Tibial artery (tissue), 4 donors: ENCODE data around the gene M1AP.

Experiments used
- DNase-seq, 2 donors: peaks; one replicate each; pipeline ENCODE4 v3.0.0-alpha.2; 2019
- H3K27ac ChIP-seq, 2 donors: fragments of 200-600 bp; sonication (generic) in 1 of 2; 1 replicate in 1 of 2; 2 replicates in 1 of 2; pipeline ENCODE4 v1.5.1; 2018 to 2019; ENCODE audit warnings: mild to moderate bottlenecking in 1 of 2
- H3K27me3 ChIP-seq, 2 donors: fragments of 200-600 bp; sonication (generic) in 1 of 2; one replicate each; pipeline versions ENCODE4 v1.5.1 to v1.6.0; 2016 to 2019
- H3K36me3 ChIP-seq, 3 donors: fragments of 200-600 bp; sonication (generic) in 2 of 3; one replicate each; pipeline ENCODE4 v1.5.1; 2016 to 2019; ENCODE audit warnings: mild to moderate bottlenecking in 2 of 3
- H3K4me1 ChIP-seq, 4 donors: fragments of 200-600 bp; sonication (generic) in 2 of 4; 1 replicate in 3 of 4; 2 replicates in 1 of 4; pipeline ENCODE4 v1.5.1; 2016 to 2019
- H3K4me3 ChIP-seq, 2 donors: fragments of 200-600 bp; sonication (generic) in 1 of 2; 1 replicate in 1 of 2; 2 replicates in 1 of 2; pipeline ENCODE4 v1.5.1; 2018 to 2019; ENCODE audit warnings: mild to moderate bottlenecking in 2 of 2
- H3K9me3 ChIP-seq, 3 donors: fragments of 200-600 bp; sonication (generic) in 1 of 3; one replicate each; pipeline ENCODE4 v1.5.1; 2016 to 2019
- CTCF ChIP-seq, 2 experiments: fragments of 200-600 bp in 1 of 2; fragments of 450-650 bp in 1 of 2; IDR thresholded peaks; one replicate each; pipeline ENCODE4 v1.5.1; 2017 to 2019; ENCODE audit warnings: antibody characterized with exemption in 2 of 2, mild to moderate bottlenecking in 1 of 2, moderate library complexity in 1 of 2
- intact Hi-C: fragments of 100-400 bp; cut with DNase I; formaldehyde crosslinking; loops from one replicate; pipeline ENCODE4 v1.15.0; 2023; ENCODE audit warnings: low total_unique reads

Gene M1AP

GRCh38 chr2:74576863-74577229 lies 71.3 kb downstream of the M1AP start:
- Histone ChIP-seq H3K9me3 (no peaks in the 10 kb centered on the region), H3K27ac (peak overlapping the region; percentile 32 to 34), H3K4me1 (peaks cover 0 to 8% (median 0%) of the 10 kb centered on the region in 4 donors), H3K4me3 (no peak overlapping the region), H3K27me3 (no peaks in the 10 kb centered on the region), H3K36me3 (no peaks in the 10 kb centered on the region)
- intact Hi-C loops = no loop called here
- peak; percentile 72 for DNase-seq
- TF ChIP-seq CTCF (IDR thresholded peaks at IDR 0.05) = no peak

GRCh38 chr2:74576211-74576862 lies 71.8 kb downstream of the M1AP start:
- TF ChIP-seq CTCF (IDR thresholded peaks at IDR 0.05) = no peak
- Histone ChIP-seq H3K4me3 (no peak overlapping the region), H3K4me1 (peaks cover 0 to 8% (median 0%) of the 10 kb centered on the region in 4 donors), H3K9me3 (no peaks in the 10 kb centered on the region), H3K36me3 (no peaks in the 10 kb centered on the region), H3K27ac (peak overlapping the region; percentile 32 to 34), H3K27me3 (no peaks in the 10 kb centered on the region)
- DNase-seq = no peak
- intact Hi-C loops = no loop called here

GRCh38 chr2:74575320-74575719 lies 72.8 kb downstream of the M1AP start:
- Histone ChIP-seq H3K9me3 (no peaks in the 10 kb centered on the region), H3K4me1 (peaks cover 0 to 8% (median 0%) of the 10 kb centered on the region in 4 donors), H3K27me3 (no peaks in the 10 kb centered on the region), H3K36me3 (no peaks in the 10 kb centered on the region), H3K4me3 (no peak overlapping the region), H3K27ac (no peak overlapping the region)
- no peak for TF ChIP-seq CTCF (IDR thresholded peaks at IDR 0.05)
- intact Hi-C loops = no loop called here
- no peak for DNase-seq

GRCh38 chr2:74573747-74574562 lies 74.2 kb downstream of the M1AP start:
- H3K4me3 ChIP-seq = no peak overlapping the region
- no peaks in the 10 kb centered on the region for H3K36me3 ChIP-seq
- intact Hi-C loops = no loop called here
- peaks cover 0 to 8% (median 0%) of the 10 kb centered on the region in 4 donors for H3K4me1 ChIP-seq
- TF ChIP-seq CTCF (IDR thresholded peaks at IDR 0.05) = no peak
- H3K27ac ChIP-seq = no peak overlapping the region
- DNase-seq = no peak
- no peaks in the 10 kb centered on the region for H3K9me3 ChIP-seq
- H3K27me3 ChIP-seq = no peaks in the 10 kb centered on the region

- TF ChIP-seq CTCF (IDR thresholded peaks at IDR 0.05) = no peak
- Histone ChIP-seq H3K4me1 (peaks cover 0 to 11% (median 4%) of the 10 kb centered on the region in 4 donors), H3K27ac (no peak overlapping the region), H3K27me3 (no peaks in the 10 kb centered on the region), H3K9me3 (no peaks in the 10 kb centered on the region), H3K4me3 (no peak overlapping the region), H3K36me3 (no peaks in the 10 kb centered on the region)
- no peak for DNase-seq
- intact Hi-C loops = no loop called here
These were observed 75.8 kb downstream of the M1AP start for GRCh38 chr2:74572178-74572925.
